Activated CD8-positive, alpha-beta memory T cell treated with anti-CD3 and anti-CD28 coated beads for 1 hour (primary cell): ENCODE measurements around the gene MSH5.
"Not testable (repeated sequence)": the region's sequence is repeated elsewhere in the genome, so short reads cannot be mapped to it uniquely, and the experiment has no call there.

ENCODE experiments used
- DNase-seq, 2 donors: peaks; one replicate each; pipeline ENCODE4 v3.0.0-alpha.2; 2020; ENCODE audit warnings: low read depth in 1 of 2; ENCODE audit errors: extremely low read depth in 1 of 2

Gene MSH5

GRCh38 chr6:31796993-31797385 lies 57.2 kb downstream of the MSH5 start:
- DNase-seq = no peak

GRCh38 chr6:31797588-31797987 lies 57.8 kb downstream of the MSH5 start:
- DNase-seq = no peak

GRCh38 chr6:31799781-31800180 lies 60.0 kb downstream of the MSH5 start:
- DNase-seq = no peak

GRCh38 chr6:31801031-31801927 lies 61.5 kb downstream of the MSH5 start:
- not testable (repeated sequence) for DNase-seq

- no peak for DNase-seq
Observed at GRCh38 chr6:31805939-31806469, 66.2 kb downstream of the MSH5 start.

- DNase-seq = peak; percentile 90 to 92
Observed at GRCh38 chr6:31806470-31807272, 66.9 kb downstream of the MSH5 start, which contains the start of gene LSM2. LSM2 (minus strand) TSS chr6:31806966; CDS start chr6:31806757, 209 bp downstream.

- DNase-seq = not testable (repeated sequence)
Observed at GRCh38 chr6:31808599-31808998, 68.8 kb downstream of the MSH5 start.

- no peak for DNase-seq
Observed at GRCh38 chr6:31811645-31812044, 71.8 kb downstream of the MSH5 start.
